H9 (cell line): ENCODE results near the gene IDI2. TPM values are rescaled to one million over a fixed set of nuclear protein-coding genes. Genes with fewer than 3 reads are reported as not detected.

Experiments
- DNase-seq: peaks from one replicate; pipeline ENCODE4 v3.0.0-alpha.2; 2017
- H2AFZ ChIP-seq: one replicate; pipeline ENCODE4 v1.6.1; 2013; ENCODE audit warnings: mild to moderate bottlenecking, low read length, control low read depth, moderate library complexity
- H2AK5ac ChIP-seq: 2 replicates; pipeline ENCODE4 v1.6.1; 2013; ENCODE audit warnings: low read length, control low read depth, mixed read lengths; ENCODE audit not compliant: insufficient read length
- H2BK120ac ChIP-seq: one replicate; pipeline ENCODE4 v1.6.1; 2013; ENCODE audit warnings: low read depth, mild to moderate bottlenecking, low read length, control low read depth, inconsistent platforms; ENCODE audit not compliant: poor library complexity, severe bottlenecking
- H2BK12ac ChIP-seq: 2 replicates; pipeline ENCODE4 v1.6.1; 2013; ENCODE audit warnings: low read length, control low read depth, mixed read lengths, low read depth; ENCODE audit not compliant: insufficient read length
- H2BK15ac ChIP-seq: 2 replicates; pipeline ENCODE4 v1.6.1; 2013; ENCODE audit warnings: low read depth, low read length, control low read depth
- H2BK20ac ChIP-seq: one replicate; pipeline ENCODE4 v1.6.1; 2013; ENCODE audit warnings: low read depth, mild to moderate bottlenecking, low read length, control low read depth, inconsistent platforms; ENCODE audit not compliant: poor library complexity, severe bottlenecking
- H2BK5ac ChIP-seq: 2 replicates; pipeline ENCODE4 v1.6.1; 2013; ENCODE audit warnings: low read length, control low read depth, mixed read lengths; ENCODE audit not compliant: insufficient read length
- H3K14ac ChIP-seq: 2 replicates; pipeline ENCODE4 v1.6.1; 2013; ENCODE audit warnings: low read length, control low read depth; ENCODE audit not compliant: insufficient read depth
- H3K18ac ChIP-seq: 2 replicates; pipeline ENCODE4 v1.6.1; 2013; ENCODE audit warnings: low read depth, mild to moderate bottlenecking, mixed read lengths, low read length, control low read depth; ENCODE audit not compliant: insufficient read length
- H3K23ac ChIP-seq: 2 replicates; pipeline ENCODE4 v1.6.1; 2013; ENCODE audit warnings: low read length, control low read depth, mixed read lengths, low read depth; ENCODE audit not compliant: insufficient read length
- H3K23me2 ChIP-seq: 2 replicates; pipeline ENCODE4 v1.6.1; 2013; ENCODE audit warnings: low read depth, mild to moderate bottlenecking, mixed read lengths, low read length, control low read depth; ENCODE audit not compliant: insufficient read length, poor library complexity, severe bottlenecking
- H3K27ac ChIP-seq: 2 replicates; pipeline ENCODE4 v1.5.1; 2013; ENCODE audit warnings: low read length, control low read depth, mixed read lengths, low read depth; ENCODE audit not compliant: insufficient read length
- H3K27me3 ChIP-seq: 2 replicates; pipeline ENCODE4 v1.6.1; 2013; ENCODE audit warnings: low read length, control low read depth, inconsistent platforms; ENCODE audit not compliant: insufficient read depth
- H3K4ac ChIP-seq: 2 replicates; pipeline ENCODE4 v1.6.1; 2013; ENCODE audit warnings: low read depth, mild to moderate bottlenecking, control low read depth, inconsistent platforms, low read length, moderate library complexity
- H3K4me1 ChIP-seq: 2 replicates; pipeline ENCODE4 v1.6.1; 2013; ENCODE audit warnings: low read length, control low read depth, inconsistent platforms; ENCODE audit not compliant: insufficient read depth
- H3K4me2 ChIP-seq: 2 replicates; pipeline ENCODE4 v1.6.1; 2013; ENCODE audit warnings: low read length, control low read depth, mixed read lengths; ENCODE audit not compliant: insufficient read length, insufficient read depth
- H3K56ac ChIP-seq: 2 replicates; pipeline ENCODE4 v1.6.1; 2013; ENCODE audit warnings: low read depth, mild to moderate bottlenecking, mixed read lengths, low read length, control low read depth; ENCODE audit not compliant: insufficient read length
- H3K79me1 ChIP-seq: 2 replicates; pipeline ENCODE4 v1.6.1; 2013; ENCODE audit warnings: low read depth, mild to moderate bottlenecking, moderate library complexity, low read length, control low read depth, inconsistent platforms; ENCODE audit not compliant: insufficient read depth, poor library complexity, severe bottlenecking
- H3K79me2 ChIP-seq: 2 replicates; pipeline ENCODE4 v1.6.1; 2013; ENCODE audit warnings: low read length, control low read depth, inconsistent platforms; ENCODE audit not compliant: insufficient read depth
- H3K9ac ChIP-seq: 2 replicates; pipeline ENCODE4 v1.6.1; 2013; ENCODE audit warnings: low read length, control low read depth, mixed read lengths; ENCODE audit not compliant: insufficient read length; ENCODE audit errors: extremely low read depth
- H3K9me3 ChIP-seq: one replicate; pipeline ENCODE4 v1.6.1; 2013; ENCODE audit warnings: low read depth, low read length, inconsistent platforms; ENCODE audit not compliant: control insufficient read depth
- H3T11ph ChIP-seq: one replicate; pipeline ENCODE4 v1.6.1; 2013; ENCODE audit warnings: mild to moderate bottlenecking, low read length, control low read depth, inconsistent platforms
- H4K20me1 ChIP-seq: one replicate; pipeline ENCODE4 v1.6.1; 2013; ENCODE audit not compliant: control insufficient read depth, insufficient read length, insufficient read depth
- H4K5ac ChIP-seq: 2 replicates; pipeline ENCODE4 v1.6.1; 2013; ENCODE audit warnings: low read depth, mild to moderate bottlenecking, mixed read lengths, low read length, control low read depth; ENCODE audit not compliant: insufficient read length
- H4K8ac ChIP-seq: replicated peaks from 2 replicates; pipeline ENCODE4 v1.6.1; 2013; ENCODE audit warnings: low read length, control low read depth, mixed read lengths, low read depth; ENCODE audit not compliant: insufficient read length
- H4K91ac ChIP-seq: 2 replicates; pipeline ENCODE4 v1.6.1; 2013; ENCODE audit warnings: low read depth, mild to moderate bottlenecking, moderate library complexity, mixed read lengths, low read length, control low read depth; ENCODE audit not compliant: insufficient read length
- H3K27ac Mint-ChIP-seq, 3 experiments: 2 replicates in 2 of 3; 3 replicates in 1 of 3; pipeline ENCODE4 v1.8.0; 2020 to 2021; ENCODE audit warnings: mixed read lengths in 3 of 3, mild to moderate bottlenecking in 1 of 3, moderate library complexity in 1 of 3
- H3K27me3 Mint-ChIP-seq: 2 replicates; pipeline ENCODE4 v1.8.0; 2021; ENCODE audit warnings: low read depth, mild to moderate bottlenecking, moderate library complexity, mixed read lengths
- H3K36me3 Mint-ChIP-seq, 3 experiments: 2 replicates in 2 of 3; 3 replicates in 1 of 3; pipeline ENCODE4 v1.8.0; 2020 to 2021; ENCODE audit warnings: low read depth in 3 of 3, mixed read lengths in 3 of 3; ENCODE audit not compliant: insufficient read depth in 1 of 3
- H3K4me1 Mint-ChIP-seq, 2 experiments: 2 replicates each; pipeline ENCODE4 v1.8.0; 2020; ENCODE audit warnings: mixed read lengths in 2 of 2
- H3K4me3 Mint-ChIP-seq, 2 experiments: 2 replicates in 1 of 2; 3 replicates in 1 of 2; pipeline ENCODE4 v1.8.0; 2020 to 2021; ENCODE audit warnings: mild to moderate bottlenecking in 2 of 2, mixed read lengths in 2 of 2, moderate library complexity in 1 of 2
- H3K9me3 Mint-ChIP-seq, 2 experiments: 2 replicates in 1 of 2; 3 replicates in 1 of 2; pipeline ENCODE4 v1.8.0; 2020; ENCODE audit warnings: mild to moderate bottlenecking in 2 of 2, mixed read lengths in 2 of 2, moderate library complexity in 1 of 2
- WGBS: extraction: QIAGEN DNeasy Blood & Tissue Kit; methylation state at CpG from one replicate; pipeline ENCODE4 v1.1.7; 2013; ENCODE audit warnings: missing lambda C conversion rate, low lambda C conversion rate, mixed read lengths; ENCODE audit not compliant: insufficient read length; ENCODE audit errors: extremely low coverage; 5-methylcytosine and 5-hydroxymethylcytosine counted together
- total RNA-seq: library from RNA; stranded (reverse); gene quantifications from 2 replicates; pipeline ENCODE4 v1.2.1, GENCODE V29; 2021
- TF ChIP-seq, protein P1 (sequence below): fragments of 200-600 bp; sonication (generic); conservative IDR thresholded peaks from 3 replicates; pipeline ENCODE4 v1.8.0; 2021; ENCODE audit warnings: antibody characterized with exemption, mild to moderate bottlenecking

The IDI2 gene
- total RNA-seq, 1 experiment from 2014 or later = not detected

DNA sequence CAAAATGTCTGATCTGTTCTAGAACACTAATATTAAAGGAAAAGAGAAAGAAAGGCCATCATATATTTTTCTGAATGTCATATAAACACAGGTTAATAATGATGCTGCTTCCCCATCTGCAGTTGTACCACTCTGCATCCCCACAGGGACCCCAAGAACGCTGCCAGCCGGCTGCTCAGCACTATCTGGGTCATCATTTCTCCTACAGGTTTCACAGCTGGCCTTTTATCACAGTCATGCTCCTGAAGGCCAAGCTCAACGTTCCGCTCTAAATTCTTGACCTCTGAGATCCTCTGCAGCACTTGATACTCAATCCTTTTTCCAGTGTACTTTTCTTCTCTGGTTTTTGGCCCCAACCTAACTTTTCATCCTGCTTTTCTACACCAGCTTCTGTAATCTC lies 18.5 kb upstream of the IDI2 start:
- H3K9me3 ChIP-seq = no peaks in the 10 kb centered on the region
- peaks cover 3% of the 10 kb centered on the region for H3K23me2 ChIP-seq
- no peak overlapping the region for H2AFZ ChIP-seq
- H3K14ac ChIP-seq = no peak overlapping the region
- no peak overlapping the region for H2BK15ac ChIP-seq
- H3K56ac ChIP-seq = no peak overlapping the region
- H2BK5ac ChIP-seq = no peak overlapping the region
- H2BK120ac ChIP-seq = no peak overlapping the region
- no peak overlapping the region for H4K5ac ChIP-seq
- H3K9ac ChIP-seq = peak overlapping the region; percentile 46
- Mint-ChIP-seq H3K4me1 (peaks cover 21 to 23% of the 10 kb centered on the region in 2 experiments), H3K4me3 (peak overlapping the region in 1 of 2 experiments; percentile 7; a peak in 1 of 5 replicates), H3K27ac (peak overlapping the region in 2 of 3 experiments; percentile 40 to 88; a peak in 4 of 7 replicates), H3K36me3 (peaks cover 31 to 66% (median 54%) of the 10 kb centered on the region in 3 experiments), H3K27me3 (no peaks in the 10 kb centered on the region), H3K9me3 (no peaks in the 10 kb centered on the region; a peak in 2 of 5 replicates)
- no peak overlapping the region for H2BK20ac ChIP-seq
- H3K4me2 ChIP-seq = no peak overlapping the region
- no peak overlapping the region for H3T11ph ChIP-seq
- no peak overlapping the region for H4K91ac ChIP-seq
- H3K27me3 ChIP-seq = no peaks in the 10 kb centered on the region
- TF ChIP-seq, protein P1, sequence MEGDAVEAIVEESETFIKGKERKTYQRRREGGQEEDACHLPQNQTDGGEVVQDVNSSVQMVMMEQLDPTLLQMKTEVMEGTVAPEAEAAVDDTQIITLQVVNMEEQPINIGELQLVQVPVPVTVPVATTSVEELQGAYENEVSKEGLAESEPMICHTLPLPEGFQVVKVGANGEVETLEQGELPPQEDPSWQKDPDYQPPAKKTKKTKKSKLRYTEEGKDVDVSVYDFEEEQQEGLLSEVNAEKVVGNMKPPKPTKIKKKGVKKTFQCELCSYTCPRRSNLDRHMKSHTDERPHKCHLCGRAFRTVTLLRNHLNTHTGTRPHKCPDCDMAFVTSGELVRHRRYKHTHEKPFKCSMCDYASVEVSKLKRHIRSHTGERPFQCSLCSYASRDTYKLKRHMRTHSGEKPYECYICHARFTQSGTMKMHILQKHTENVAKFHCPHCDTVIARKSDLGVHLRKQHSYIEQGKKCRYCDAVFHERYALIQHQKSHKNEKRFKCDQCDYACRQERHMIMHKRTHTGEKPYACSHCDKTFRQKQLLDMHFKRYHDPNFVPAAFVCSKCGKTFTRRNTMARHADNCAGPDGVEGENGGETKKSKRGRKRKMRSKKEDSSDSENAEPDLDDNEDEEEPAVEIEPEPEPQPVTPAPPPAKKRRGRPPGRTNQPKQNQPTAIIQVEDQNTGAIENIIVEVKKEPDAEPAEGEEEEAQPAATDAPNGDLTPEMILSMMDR = no peak
- no peak overlapping the region for H3K27ac ChIP-seq
- H3K4me1 ChIP-seq = no peaks in the 10 kb centered on the region; the same call in 1 of the 2 replicates
- no peak overlapping the region for H4K8ac ChIP-seq
- no peaks in the 10 kb centered on the region for H3K79me1 ChIP-seq
- no peak overlapping the region for H3K23ac ChIP-seq
- H3K18ac ChIP-seq = no peak overlapping the region
- no peak for DNase-seq
- H2AK5ac ChIP-seq = no peak overlapping the region
- H4K20me1 ChIP-seq = no peaks in the 10 kb centered on the region
- no peak overlapping the region for H3K4ac ChIP-seq
- H2BK12ac ChIP-seq = no peak overlapping the region
- WGBS = no CpG with 5 or more reads among the region's 4 CpGs
- H3K79me2 ChIP-seq = peaks cover 28% of the 10 kb centered on the region
